CD4-positive, alpha-beta T cell treated with Interleukin-6 for 4 hours (primary cell): ENCODE data around the gene HOXB5.

Source experiments
- DNase-seq: peaks from one replicate; pipeline ENCODE4 v3.0.0-alpha.2; 2020; ENCODE audit warnings: mixed read lengths

Gene HOXB5

GRCh38 chr17:48546924-48547807 is 46.4 kb downstream of the HOXB5 start:
- DNase-seq = peak; percentile 40

- DNase-seq = no peak
These were observed 47.2 kb downstream of the HOXB5 start for GRCh38 chr17:48546137-48546923.

GRCh38 chr17:48545539-48545938 is 48.0 kb downstream of the HOXB5 start:
- DNase-seq = no peak

- no peak for DNase-seq
These were observed 48.6 kb downstream of the HOXB5 start, which contains the start of gene HOXB2 for GRCh38 chr17:48545022-48545375. Gene HOXB2 (minus strand): TSS chr17:48545109. CDS start chr17:48544911, 198 bp downstream.

- DNase-seq = peak; percentile 66
These were observed 49.1 kb downstream of the HOXB5 start for GRCh38 chr17:48544349-48545021.

- no peak for DNase-seq
These were observed 49.7 kb downstream of the HOXB5 start for GRCh38 chr17:48543854-48544348.

- peak; percentile 70 for DNase-seq
These were observed 50.3 kb downstream of the HOXB5 start for GRCh38 chr17:48543107-48543853.

- no peak for DNase-seq
These were observed 50.9 kb downstream of the HOXB5 start for GRCh38 chr17:48542698-48543106.

- DNase-seq = peak; percentile 50
These were observed 51.4 kb downstream of the HOXB5 start for GRCh38 chr17:48542114-48542656.

GRCh38 chr17:48541577-48542113 is 51.9 kb downstream of the HOXB5 start:
- DNase-seq = peak; percentile 65
